Skin epidermis (tissue), 12 donors: ENCODE results near the gene DYNLRB2.

Experiments
- H3K27ac ChIP-seq, 21 experiments: fragments of 200-600 bp; sonication (generic) in 11 of 21; one replicate each; pipeline ENCODE4 v1.5.0; 2020; ENCODE audit warnings: mild to moderate bottlenecking in 3 of 21, inconsistent platforms in 2 of 21, moderate library complexity in 2 of 21
- H3K4me3 ChIP-seq, 7 experiments: fragments of 200-600 bp; sonication (generic) in 2 of 7; one replicate each; pipeline ENCODE4 v1.5.0; 2020; ENCODE audit warnings: inconsistent platforms in 2 of 7, mild to moderate bottlenecking in 2 of 7, moderate library complexity in 1 of 7

DYNLRB2 gene

DNA sequence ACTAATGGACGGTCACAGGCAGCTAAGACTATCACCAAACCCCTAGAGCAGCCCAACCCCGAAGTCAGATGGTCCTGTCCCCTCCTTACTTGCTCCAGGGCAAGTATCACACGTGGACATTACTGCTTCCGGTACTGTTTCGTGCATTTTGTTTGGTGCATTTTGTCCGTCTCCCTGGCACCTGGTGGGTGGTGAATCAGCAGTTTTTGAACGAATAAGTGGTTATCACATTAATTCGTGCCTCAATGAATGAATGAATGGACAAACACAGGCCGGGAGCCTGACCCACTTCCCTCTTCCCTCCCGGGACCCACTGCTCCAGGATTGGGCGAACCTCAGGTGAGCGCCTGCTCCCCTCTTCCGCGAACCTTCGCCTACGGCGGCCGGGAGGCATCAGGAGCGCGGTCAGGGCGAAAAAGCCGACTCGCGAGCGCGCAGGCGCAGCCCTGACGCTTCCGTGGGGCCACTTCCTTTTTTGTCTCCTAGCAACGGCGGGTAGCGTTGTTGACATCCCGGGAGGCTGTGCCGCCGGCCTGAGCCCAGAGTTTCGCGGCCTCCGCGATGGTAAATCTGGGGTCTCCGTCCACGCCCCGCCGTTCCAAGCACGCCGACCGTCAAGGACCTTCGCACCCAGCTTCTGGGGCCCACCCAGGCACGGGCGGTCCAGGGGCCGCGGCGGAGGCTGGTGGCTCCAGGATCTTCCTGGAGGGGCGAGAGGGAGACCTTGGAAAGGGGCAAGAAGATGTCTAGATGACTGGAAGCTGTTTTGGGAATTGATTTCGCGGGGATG is at the start of gene DYNLRB2:
Gene DYNLRB2, plus strand, starts transcription at position 478 of the 790 bp plus-strand sequence. Its CDS starts 84 bp downstream, at position 562.
- peak within 1 kb of the TSS; percentile 53 to 76 (median 59) for H3K4me3 ChIP-seq
- H3K27ac ChIP-seq = peak within 1 kb of the TSS; percentile 43 to 84 (median 73)

DNA sequence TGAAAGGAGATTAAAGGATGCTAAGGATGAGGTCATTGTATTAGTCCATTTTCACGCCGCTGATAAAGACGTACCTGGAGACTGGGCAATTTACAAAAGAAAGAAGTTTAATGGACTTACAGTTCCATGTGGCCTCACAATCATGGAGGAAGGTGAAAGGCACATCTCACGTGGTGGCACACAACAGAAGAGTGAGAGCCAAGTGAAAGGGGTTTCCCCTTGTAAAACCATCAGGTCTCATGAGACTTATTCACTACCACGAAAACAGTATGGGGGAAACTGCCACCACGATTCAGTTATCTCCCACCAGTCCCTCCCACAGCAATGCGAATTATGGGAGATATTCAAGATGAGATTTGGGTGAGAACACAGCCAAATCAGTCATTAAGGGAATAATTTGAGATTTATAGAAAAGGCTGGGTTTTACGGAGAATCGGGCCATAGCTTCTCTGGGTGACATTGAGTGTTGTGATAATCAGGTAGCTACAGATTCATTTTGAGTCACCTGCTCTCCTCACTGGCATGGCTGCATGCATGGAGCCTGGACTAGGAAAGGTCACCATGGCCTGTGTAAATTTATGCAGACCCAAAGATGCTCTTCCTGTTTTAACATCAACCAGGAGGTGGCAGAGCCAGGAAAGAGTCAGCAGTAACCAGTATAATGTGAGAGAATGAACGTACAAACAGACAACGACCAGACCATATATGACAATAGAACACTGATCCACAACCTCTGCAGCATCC is 40.5 kb upstream of the DYNLRB2 start:
- no peak overlapping the region for H3K27ac ChIP-seq

DNA sequence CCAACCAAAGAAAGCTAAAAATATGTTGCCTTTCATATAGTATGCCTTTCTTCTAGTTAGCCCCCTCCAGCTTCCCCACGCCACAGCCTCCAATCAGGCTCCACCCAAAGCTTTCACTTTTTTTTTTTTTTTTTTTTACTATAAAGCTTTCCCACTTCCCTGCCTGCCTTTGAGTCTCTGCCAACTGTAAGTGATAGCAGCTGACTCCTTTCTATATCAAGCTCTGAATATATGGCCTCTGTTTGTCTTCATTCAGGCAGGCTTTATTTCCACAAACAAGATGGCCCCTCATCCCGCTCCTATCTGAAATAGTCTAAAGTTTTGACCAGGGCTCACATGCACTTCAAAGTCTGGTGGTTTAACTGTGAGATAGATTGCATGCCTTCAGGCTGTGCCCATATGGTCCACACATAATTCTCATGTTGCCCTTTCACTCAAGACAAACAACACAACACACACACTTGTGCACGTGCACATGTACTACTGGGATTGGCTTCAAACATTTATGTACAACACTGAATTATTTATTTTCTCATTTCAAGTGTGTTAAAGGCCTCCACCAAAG is 39.8 kb upstream of the DYNLRB2 start:
- Histone ChIP-seq H3K4me3 (no peak overlapping the region), H3K27ac (no peak overlapping the region)

More for the DNA sequence above, 40.5 kb upstream of the DYNLRB2 start:
- H3K4me3 ChIP-seq = no peak overlapping the region

DNA sequence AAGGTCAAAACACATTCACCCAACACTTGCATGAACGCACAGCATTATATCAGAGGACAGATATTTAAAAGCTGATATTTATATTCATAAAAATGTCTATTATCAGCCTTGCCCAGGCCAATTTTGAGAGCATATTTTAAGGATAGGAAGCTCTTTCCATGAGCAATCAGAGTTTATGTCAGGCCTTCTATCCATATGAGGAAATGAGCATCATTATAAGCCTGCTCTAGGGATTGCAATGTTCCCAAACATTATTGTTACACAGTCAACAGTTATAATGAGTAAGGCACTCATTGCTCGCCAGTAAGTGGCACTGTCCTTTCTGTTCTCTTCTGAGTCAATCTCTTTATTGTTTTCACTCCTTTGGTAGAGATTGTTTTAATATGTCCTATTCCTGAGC is 37.7 kb upstream of the DYNLRB2 start:
- Histone ChIP-seq H3K4me3 (no peak overlapping the region), H3K27ac (peak overlapping the region in 1 of 21 experiments; percentile 44)

DNA sequence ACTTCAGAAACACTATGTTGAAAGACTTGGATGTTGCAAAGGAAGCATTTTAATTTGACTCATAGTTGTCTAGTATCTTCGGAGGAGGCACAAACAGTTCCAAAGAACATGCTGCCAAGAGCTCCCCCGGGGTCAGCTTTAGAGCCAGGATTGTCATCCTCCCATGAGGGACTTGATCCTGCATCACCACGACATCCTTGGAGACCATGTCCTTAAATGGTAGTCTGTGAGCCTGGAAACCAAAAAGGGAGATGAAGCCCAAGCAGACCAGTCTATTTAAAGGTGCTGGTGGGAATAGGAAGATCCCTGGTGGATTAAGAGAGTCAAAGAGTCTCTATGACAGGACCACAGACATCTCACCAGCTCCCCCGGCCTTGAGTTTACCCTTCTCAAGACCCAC is 33.3 kb upstream of the DYNLRB2 start:
- Histone ChIP-seq H3K27ac (no peak overlapping the region), H3K4me3 (no peak overlapping the region)

DNA sequence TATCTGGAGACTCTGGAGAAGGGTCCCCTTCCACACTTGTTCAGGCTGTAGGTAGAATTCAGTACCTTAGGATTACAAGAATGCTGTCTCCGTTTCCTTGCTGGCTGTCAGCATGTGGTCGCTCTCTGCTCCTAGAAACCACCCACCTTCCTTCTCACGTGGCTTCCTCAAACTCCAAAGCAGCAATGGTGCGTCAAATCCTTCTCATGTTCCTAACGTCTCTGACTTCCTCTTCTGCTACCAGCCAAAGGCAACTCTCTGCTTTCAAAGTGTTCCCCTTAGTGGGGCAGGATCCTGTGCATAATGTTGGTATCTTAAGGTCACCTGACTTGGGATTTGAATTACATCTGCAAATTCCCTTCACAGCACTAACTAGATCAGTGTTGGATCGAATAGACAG is 30.9 kb upstream of the DYNLRB2 start:
- no peak overlapping the region for H3K4me3 ChIP-seq
- no peak overlapping the region for H3K27ac ChIP-seq

DNA sequence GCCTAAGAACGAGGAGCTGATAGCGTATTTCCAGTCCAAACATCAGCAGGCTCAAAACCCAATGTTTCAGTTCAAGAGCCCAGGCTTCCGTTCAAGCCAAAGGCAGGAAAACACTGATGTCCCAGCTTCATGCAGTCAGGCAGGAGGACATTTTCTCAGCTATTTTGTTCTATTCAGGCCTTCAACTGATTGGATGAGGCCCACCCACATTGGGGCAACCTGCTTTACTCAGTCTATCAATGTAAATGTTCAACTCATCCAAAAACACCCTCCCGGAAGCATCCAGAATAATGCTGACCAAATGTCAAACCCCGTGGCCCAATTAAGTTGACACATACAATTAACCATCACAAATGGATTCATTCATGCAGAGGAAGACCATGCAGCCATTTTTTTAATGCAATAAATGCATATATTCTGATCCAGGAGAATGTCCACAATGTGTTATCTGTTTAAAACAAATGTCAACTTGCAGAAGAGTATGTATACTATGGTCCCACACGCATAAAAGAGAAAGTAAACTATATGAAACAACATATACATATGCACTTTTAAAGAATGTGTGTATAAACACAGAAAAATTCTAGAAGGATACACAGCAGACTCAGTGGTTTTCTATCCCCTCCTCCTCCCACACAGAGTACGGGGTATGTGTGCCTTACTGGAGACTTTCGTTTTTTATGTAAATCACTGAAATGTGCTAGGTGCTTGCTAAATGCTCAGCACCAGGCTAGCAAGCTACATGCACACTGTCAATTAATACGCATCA is 28.8 kb upstream of the DYNLRB2 start:
- no peak overlapping the region for H3K4me3 ChIP-seq
- H3K27ac ChIP-seq = no peak overlapping the region

DNA sequence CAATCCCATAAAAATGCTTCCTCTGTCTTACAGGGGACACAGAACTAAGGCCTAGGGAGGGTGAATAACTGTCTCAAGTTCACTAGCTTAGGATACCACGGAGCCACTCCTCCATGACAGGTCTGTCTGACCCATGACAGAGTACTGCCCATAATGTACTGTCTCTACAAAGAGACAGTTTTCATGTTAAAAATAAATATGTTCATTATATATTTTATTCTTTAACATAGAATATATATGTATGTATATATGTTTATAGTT is 28.3 kb upstream of the DYNLRB2 start:
- no peak overlapping the region for H3K27ac ChIP-seq
- no peak overlapping the region for H3K4me3 ChIP-seq

DNA sequence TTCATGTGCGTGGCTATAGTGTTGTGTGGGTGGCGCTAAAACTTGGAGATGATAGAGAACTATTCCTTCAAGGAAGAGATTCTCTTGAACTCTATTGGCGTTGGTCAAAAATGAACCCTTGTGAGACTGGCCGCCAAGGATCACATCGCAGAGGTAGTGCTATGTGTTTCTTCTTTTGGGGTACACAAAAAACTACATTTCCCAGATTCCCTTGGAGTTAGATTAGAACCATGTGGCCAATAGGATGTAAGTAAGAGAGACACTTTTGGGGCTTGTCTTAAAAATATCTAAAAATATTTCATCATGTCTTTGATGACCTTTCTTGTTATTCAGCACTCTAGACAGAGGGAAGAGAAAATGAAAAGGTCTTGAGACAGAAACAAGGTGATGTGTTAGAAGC is 25.4 kb upstream of the DYNLRB2 start:
- H3K4me3 ChIP-seq = no peak overlapping the region
- no peak overlapping the region for H3K27ac ChIP-seq

DNA sequence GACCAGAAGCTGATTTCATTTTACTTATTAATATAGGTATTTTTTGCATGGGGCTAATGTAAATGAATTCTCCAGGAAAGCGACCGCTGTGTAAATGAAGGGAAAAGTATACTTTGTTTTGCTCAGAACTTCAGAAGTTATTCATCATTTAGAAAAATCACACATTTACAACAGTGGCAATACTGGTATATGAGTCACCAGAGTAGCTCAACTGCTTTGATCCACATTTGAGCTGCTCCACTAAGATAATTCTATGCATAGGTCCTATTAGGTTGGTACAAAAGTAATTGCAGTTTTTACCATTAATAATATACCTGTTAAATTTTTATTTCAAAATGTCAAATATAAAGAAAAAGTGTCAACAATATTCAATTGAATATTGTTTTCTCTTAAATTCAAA is 22.9 kb upstream of the DYNLRB2 start:
- H3K4me3 ChIP-seq = no peak overlapping the region
- no peak overlapping the region for H3K27ac ChIP-seq

DNA sequence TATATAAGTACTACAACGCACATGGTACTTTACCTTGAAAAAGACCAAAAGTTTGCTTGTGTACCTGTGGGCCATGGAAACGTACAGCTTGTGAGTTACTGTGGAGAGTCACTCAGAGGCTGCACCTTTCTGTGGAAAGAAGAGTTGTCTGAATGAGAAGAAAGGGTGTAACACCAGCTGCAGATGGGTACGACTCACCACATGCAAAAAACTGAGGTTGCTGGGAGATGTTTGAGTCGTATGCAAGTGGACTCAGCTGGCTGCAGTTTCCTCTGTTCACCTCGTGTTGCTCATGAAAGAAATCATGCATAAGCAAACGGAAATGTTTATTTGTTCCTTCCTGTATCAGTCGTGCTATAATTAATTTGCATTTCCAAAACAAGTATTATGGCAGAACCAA is 22.4 kb upstream of the DYNLRB2 start:
- no peak overlapping the region for H3K4me3 ChIP-seq
- no peak overlapping the region for H3K27ac ChIP-seq

DNA sequence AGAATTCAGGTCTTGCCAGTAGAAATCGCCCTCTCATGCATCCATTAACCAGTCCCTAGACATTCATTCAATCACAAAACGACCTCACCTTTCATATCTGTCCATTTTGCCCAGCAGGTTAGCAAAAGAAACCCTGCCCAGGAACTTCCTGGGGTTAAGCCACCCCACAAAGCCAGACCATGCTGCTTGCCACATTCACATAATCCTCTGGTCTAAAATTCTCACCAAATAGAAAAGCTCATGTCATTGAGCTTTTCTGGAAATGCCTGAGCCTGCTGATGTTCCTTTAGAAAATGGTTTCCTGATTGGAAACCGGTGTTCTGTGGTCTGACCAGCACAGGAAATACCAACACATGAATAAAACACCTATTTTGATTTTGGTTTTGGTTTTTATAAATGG is 21.6 kb upstream of the DYNLRB2 start:
- no peak overlapping the region for H3K4me3 ChIP-seq
- no peak overlapping the region for H3K27ac ChIP-seq

DNA sequence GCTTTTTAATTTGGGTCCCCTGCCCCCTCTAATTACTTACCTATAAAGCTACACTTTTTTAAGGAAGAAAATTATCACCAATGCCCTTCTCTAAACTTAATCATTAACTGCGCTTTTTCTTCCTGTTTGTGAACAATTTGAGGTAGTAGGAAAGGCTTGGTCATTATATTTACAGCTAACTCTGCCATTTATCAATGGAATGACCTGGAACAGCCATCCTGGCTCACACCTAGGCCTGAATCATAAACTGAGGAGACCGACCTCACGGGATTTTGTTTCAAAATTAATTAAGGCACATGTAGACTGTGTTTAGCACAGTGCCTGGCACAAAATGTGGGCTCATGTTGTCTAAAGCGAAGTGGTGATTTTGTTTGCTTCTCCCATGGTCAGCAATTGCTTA is 15.4 kb upstream of the DYNLRB2 start:
- Histone ChIP-seq H3K4me3 (no peak overlapping the region), H3K27ac (no peak overlapping the region)

DNA sequence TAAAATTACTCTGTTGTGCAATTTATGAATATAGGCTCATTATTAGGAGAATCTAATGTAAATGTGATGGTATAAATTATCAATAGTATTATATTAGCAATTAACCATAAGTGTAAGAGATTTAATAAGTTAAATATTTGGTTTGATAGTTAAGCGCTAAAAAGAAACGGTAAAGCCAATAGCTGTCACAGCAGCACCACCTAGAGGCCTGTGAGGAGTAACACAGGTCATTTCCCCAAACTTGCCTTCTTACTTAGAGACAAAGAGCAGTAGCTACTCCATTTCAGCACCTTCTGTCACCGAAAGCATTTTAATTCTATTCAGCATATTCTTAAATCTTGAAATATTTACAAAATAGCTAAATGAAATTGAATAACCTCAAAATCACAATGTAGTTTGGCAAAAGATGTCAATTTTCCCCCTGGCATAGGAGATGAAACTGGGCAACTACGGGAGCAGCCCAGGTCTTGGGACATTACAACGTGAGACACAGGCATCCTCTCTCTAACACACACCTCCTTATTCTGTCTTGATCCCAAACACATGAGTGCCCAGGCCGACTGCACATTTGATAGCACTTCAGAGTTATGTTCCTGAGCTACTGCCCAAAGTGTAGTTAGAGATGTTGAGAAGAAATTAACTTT is 14.3 kb upstream of the DYNLRB2 start:
- Histone ChIP-seq H3K27ac (no peak overlapping the region), H3K4me3 (no peak overlapping the region)

DNA sequence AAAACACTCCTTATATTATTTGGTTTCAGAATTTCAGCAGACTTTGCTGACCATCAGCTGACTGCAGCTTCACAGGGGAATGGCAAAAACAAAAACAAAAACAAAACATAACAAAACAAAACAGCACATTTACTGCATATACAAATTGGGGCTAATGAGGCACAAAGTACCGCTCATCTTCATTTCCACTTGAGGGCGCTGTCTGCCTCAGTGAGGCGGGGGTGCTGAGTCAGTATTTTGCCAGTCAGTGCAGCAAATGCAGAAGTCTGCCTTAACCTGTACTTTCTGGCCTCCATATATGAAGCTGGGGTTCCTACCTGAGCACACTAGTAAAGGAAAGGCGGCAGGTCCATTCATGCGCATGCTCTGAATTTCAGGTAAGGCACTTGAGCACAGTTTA is 13.5 kb upstream of the DYNLRB2 start:
- no peak overlapping the region for H3K4me3 ChIP-seq
- no peak overlapping the region for H3K27ac ChIP-seq

DNA sequence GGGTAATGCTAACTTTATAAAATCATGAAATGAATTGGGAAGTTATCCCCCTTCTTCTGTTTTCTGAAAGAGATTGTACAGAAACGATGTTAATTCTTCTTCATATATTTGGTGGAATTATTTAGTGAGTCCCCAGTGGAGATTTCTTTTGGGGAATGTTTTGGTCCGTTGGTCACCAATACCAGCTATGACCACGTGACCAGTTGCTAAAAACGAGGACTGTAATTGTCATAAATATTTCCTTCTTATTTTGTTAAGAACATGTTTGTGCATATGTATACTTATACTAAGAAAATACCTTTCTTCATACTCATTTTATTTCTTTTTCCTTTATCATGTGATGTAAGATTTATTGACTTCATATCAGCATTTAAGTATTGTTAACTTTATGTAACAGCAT is 10.3 kb upstream of the DYNLRB2 start:
- Histone ChIP-seq H3K27ac (no peak overlapping the region), H3K4me3 (no peak overlapping the region)

DNA sequence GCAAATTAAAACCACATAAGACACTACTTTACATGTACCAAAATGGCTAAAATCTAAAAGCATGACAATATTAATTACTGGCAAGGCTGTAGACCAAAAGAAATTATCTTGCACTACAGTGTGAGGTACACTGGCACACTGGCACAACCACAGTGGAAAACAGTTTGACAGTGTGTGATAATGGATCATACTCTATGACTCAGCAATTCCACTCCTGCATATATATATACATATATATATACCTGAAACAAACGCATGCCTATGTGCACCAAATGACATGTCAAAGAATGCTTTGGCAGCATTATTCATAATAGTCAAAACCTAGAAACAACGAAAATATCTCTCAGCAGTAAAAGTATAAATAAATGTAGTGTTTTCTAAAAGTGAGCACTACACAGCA is 4.6 kb upstream of the DYNLRB2 start:
- Histone ChIP-seq H3K4me3 (no peak overlapping the region), H3K27ac (no peak overlapping the region)

DNA sequence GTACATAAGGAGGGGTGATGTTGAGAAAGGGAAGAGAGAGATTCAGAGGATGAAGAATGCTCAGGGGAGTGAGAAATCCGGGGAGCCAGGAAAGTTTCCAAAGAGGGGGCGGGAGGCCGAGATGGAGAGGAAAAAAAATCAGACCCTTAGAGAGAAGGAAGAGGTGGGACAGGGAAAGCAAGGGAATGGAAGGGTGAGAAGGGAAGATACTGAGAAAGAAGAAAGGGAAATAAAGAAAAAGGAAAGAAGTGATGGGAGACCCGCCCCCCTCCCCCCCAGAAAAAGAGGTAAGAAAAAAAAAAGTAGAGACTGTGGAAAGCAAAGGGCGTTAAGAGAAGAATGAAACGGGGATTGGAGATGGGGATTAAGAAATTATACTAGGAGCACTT is 507 bp downstream of the DYNLRB2 start:
- peak overlapping the region; percentile 53 to 76 (median 59) for H3K4me3 ChIP-seq
- peak overlapping the region in 16 of 21 experiments; percentile 43 to 84 (median 72) for H3K27ac ChIP-seq

DNA sequence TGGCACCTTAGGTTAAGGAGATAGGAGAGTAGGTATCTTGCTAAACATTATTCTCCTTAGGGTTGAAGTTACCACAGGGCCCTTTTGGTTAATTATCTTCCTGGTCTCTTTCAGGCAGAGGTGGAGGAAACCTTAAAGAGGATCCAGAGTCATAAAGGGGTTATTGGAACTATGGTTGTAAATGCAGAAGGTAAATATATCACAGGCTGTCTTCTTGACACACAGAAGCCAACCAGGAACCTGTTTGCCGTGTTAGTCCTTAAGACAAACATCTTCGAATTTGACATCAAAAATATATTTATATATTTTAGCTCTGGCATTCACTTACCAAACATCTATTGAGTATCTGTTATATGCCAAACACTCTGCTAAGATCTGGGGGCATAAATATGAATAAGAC is 2.4 kb downstream of the DYNLRB2 start:
- no peak overlapping the region for H3K4me3 ChIP-seq
- H3K27ac ChIP-seq = no peak overlapping the region

DNA sequence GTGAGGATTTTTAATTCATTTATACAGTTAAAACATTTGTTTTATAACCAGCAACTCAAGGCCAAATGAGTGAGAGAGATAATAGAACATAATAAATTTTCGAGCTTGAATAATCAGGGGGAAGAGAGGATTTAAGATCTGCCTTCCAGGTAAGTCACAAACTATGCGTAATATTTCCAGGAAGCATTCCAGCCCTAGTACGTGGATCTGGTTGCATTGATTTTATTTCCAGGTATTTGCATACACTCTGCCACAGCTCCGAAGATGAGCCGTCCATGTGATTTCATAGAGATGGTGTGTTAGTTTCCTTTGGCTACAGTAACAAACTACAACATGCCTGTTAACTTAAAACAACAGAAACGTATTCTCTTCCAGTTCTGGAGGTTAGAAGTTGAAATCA is 3.5 kb downstream of the DYNLRB2 start:
- no peak overlapping the region for H3K4me3 ChIP-seq
- no peak overlapping the region for H3K27ac ChIP-seq
